ENCODE measurements around the gene FSTL4. TPM values are rescaled to one million over a fixed set of nuclear protein-coding genes. Genes with fewer than 3 reads are reported as not detected.

Gene FSTL4
- total RNA-seq, 4 donors from 2014 or later = 0.27 to 1.6 (median 0.35) TPM; not detected in 1

DNA sequence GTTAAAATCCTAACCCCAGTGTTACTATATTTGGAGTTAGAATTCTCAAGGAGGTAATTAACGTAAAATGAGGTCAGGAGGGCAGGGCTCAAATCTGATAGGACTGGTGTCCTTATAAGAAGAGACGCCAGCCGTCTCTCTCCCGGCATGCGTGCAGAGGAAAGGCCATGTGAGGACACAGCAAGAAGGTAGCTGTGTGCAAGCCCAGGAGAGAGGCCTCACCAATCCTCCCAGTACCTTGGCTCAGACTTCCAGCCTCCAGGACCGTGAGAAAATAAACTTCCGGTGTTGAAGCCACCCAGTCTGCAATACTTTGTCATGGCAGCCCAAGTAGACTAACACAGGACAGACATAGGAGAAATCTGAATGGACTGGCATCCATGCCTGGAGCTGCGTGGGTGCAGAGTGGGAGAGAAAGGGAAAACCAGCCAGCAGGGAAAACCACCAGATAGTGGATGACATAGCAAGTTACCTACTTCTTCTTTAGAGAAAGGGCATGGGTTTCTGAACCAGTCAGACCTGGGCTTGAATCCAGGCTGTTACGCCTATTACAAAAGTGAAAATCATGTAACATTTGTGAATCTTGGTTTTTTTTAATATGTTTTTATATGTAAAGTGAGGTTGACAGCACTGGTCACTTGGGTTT, 89.2 kb downstream of the FSTL4 start:
- TF ChIP-seq POLR2A (IDR thresholded peaks at IDR 0.05) = no peak
- TF ChIP-seq, protein P1, sequence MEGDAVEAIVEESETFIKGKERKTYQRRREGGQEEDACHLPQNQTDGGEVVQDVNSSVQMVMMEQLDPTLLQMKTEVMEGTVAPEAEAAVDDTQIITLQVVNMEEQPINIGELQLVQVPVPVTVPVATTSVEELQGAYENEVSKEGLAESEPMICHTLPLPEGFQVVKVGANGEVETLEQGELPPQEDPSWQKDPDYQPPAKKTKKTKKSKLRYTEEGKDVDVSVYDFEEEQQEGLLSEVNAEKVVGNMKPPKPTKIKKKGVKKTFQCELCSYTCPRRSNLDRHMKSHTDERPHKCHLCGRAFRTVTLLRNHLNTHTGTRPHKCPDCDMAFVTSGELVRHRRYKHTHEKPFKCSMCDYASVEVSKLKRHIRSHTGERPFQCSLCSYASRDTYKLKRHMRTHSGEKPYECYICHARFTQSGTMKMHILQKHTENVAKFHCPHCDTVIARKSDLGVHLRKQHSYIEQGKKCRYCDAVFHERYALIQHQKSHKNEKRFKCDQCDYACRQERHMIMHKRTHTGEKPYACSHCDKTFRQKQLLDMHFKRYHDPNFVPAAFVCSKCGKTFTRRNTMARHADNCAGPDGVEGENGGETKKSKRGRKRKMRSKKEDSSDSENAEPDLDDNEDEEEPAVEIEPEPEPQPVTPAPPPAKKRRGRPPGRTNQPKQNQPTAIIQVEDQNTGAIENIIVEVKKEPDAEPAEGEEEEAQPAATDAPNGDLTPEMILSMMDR (IDR thresholded peaks at IDR 0.05) = no peak
- H3K27ac ChIP-seq = no peak overlapping the region
- DNase-seq = no peak
- H3K36me3 ChIP-seq = no peaks in the 10 kb centered on the region
- H3K9me3 ChIP-seq = no peaks in the 10 kb centered on the region
- no peak overlapping the region for H3K4me3 ChIP-seq
- no peaks in the 10 kb centered on the region for H3K4me1 ChIP-seq
- no peaks in the 10 kb centered on the region for H3K27me3 ChIP-seq

DNA sequence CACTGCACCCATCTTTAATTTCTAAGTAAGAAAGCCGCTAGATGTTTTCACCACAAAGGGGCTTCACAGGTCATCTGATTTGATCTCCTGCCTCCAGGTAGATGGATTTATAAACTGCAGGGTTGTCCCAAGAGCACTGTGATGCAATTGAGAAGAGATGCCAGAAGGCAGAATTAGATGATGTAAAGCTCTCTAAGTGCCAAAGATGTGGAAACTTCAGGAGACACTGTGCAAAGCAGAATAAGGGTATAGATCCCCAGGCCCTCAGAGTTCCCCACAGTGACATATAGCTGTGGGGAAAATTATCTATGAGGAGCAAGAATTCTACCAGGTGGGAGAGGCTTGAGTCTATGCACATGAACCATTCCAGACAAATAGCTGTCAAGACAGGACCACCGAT, 90.5 kb downstream of the FSTL4 start:
- no peak for TF ChIP-seq POLR2A (IDR thresholded peaks at IDR 0.05)
- TF ChIP-seq, protein P1 (IDR thresholded peaks at IDR 0.05) = no peak
- no peak for DNase-seq
- Histone ChIP-seq H3K27me3 (no peaks in the 10 kb centered on the region), H3K4me3 (no peak overlapping the region), H3K36me3 (no peaks in the 10 kb centered on the region), H3K4me1 (no peaks in the 10 kb centered on the region), H3K9me3 (no peaks in the 10 kb centered on the region), H3K27ac (no peak overlapping the region)

DNA sequence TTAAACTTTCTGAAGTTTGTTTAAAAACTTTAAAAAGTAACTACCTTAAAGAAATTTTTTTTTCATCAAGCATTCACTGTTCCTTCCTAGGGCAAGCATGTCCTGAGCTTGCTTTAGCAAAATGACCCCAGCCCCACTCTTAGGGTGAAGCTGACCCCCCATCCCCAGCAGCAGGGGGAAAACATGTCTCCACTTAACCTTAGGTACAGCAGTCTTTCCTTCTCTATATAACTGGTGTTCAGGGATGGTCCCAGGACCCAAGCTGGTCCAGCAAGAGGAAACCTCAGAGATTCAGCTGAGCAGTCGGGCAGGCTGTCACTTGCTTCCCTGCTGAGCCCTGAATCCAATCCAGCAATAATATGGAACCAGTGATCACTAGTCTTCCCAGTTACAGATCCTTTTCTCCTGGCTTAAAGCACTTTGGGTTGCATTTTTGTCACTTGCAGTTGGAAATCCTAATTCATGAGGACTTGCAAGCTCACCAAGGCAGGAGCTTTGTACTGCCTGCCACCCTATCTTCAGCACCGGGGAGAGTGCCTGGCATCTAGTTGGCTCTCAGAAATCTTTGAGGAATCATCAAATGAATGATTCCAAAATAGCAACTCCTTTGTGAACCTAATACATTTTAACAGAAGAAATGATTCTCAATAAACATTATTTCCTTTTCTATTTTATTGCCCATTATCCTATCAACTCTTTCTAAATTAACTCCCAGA, 91.2 kb downstream of the FSTL4 start:
- no peak for DNase-seq
- H3K36me3 ChIP-seq = no peaks in the 10 kb centered on the region
- no peak overlapping the region for H3K27ac ChIP-seq
- H3K9me3 ChIP-seq = no peaks in the 10 kb centered on the region
- TF ChIP-seq, protein P1 (IDR thresholded peaks at IDR 0.05) = no peak
- TF ChIP-seq POLR2A (IDR thresholded peaks at IDR 0.05) = no peak
- no peak overlapping the region for H3K4me3 ChIP-seq
- H3K27me3 ChIP-seq = no peaks in the 10 kb centered on the region
- H3K4me1 ChIP-seq = no peaks in the 10 kb centered on the region

DNA sequence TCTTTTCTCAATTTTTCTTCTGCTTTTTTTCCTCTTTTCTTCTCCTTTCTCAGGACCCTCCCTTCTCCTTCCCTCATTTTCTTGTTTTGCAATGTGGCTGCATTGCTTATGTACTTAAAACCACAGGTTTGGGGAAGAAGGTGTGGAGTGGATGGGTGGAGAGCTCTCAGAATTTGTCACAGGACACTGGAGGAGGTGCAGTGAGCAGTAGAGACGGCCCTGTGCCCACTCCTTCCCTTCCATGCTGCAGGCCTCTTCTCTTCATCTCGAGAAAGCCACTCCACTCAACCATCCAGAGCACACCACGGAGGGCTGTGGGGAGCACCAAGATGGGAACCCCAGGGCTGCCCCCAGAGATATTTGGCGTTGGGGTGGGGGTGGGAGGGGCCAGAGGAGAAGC, 92.3 kb downstream of the FSTL4 start:
- no peak for DNase-seq
- no peaks in the 10 kb centered on the region for H3K9me3 ChIP-seq
- H3K27ac ChIP-seq = no peak overlapping the region
- H3K4me1 ChIP-seq = no peaks in the 10 kb centered on the region
- no peaks in the 10 kb centered on the region for H3K36me3 ChIP-seq
- TF ChIP-seq, protein P1 (IDR thresholded peaks at IDR 0.05) = no peak
- no peak for TF ChIP-seq POLR2A (IDR thresholded peaks at IDR 0.05)
- no peaks in the 10 kb centered on the region for H3K27me3 ChIP-seq
- no peak overlapping the region for H3K4me3 ChIP-seq

DNA sequence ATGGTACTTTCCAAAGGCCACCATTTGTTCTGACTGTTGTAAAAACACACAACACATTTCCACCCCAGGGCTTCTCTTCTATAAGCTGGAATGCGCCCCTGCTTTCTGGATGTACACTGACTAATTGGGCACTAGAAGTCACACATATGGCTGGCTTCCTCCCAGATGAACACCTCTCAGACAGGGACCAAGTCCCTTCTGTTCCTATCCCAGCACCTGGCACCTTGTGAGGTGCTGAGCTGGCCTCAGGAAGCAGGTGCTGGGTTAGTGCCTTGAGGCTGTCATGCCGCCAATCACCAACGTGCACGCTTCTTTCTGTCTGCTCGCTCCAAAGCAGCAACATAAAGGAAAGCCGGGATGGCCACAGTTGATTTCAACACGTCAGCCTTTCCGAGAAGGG, 93.2 kb downstream of the FSTL4 start:
- Histone ChIP-seq H3K4me1 (no peaks in the 10 kb centered on the region), H3K36me3 (no peaks in the 10 kb centered on the region), H3K4me3 (no peak overlapping the region), H3K27me3 (no peaks in the 10 kb centered on the region), H3K9me3 (no peaks in the 10 kb centered on the region), H3K27ac (no peak overlapping the region)
- DNase-seq = no peak
- TF ChIP-seq POLR2A (IDR thresholded peaks at IDR 0.05) = no peak
- TF ChIP-seq, protein P1 (IDR thresholded peaks at IDR 0.05) = no peak

All from Peyer's patch (tissue), 4 donors.